Thymus (tissue), 11 donors: ENCODE results near the gene BRME1. TPM values are rescaled to one million over a fixed set of nuclear protein-coding genes. Genes with fewer than 3 reads are reported as not detected.
"Not testable (repeated sequence)": the region's sequence is repeated elsewhere in the genome, so short reads cannot be mapped to it uniquely, and the experiment has no call there.

Experiments
- DNase-seq, 9 donors: peaks; one replicate each; pipeline ENCODE4 v3.0.0-alpha.2; 2013; ENCODE audit warnings: low spot score in 9 of 9, low read depth in 6 of 9, missing footprints in 1 of 9
- H3K27ac ChIP-seq, 2 donors: one replicate each; pipeline ENCODE4 v1.5.1; 2013; ENCODE audit warnings: control low read depth in 1 of 2, low read depth in 1 of 2, low read length in 1 of 2, mild to moderate bottlenecking in 1 of 2, moderate library complexity in 1 of 2
- H3K27me3 ChIP-seq, 2 donors: one replicate each; pipeline ENCODE4 v1.5.1; 2013; ENCODE audit warnings: low read length in 1 of 2; ENCODE audit not compliant: control insufficient read depth in 2 of 2, insufficient read depth in 1 of 2
- H3K36me3 ChIP-seq, 2 donors: one replicate each; pipeline ENCODE4 v1.5.1; 2013; ENCODE audit warnings: low read length in 1 of 2, mild to moderate bottlenecking in 1 of 2, moderate library complexity in 1 of 2; ENCODE audit not compliant: control insufficient read depth in 2 of 2, insufficient read depth in 2 of 2
- H3K4me1 ChIP-seq, 2 donors: one replicate each; pipeline ENCODE4 v1.5.1; 2013; ENCODE audit warnings: low read length in 2 of 2; ENCODE audit not compliant: control insufficient read depth in 2 of 2, insufficient read depth in 2 of 2
- H3K4me3 ChIP-seq, 2 donors: one replicate each; pipeline ENCODE4 v1.5.1; 2013; ENCODE audit warnings: low read length in 2 of 2, control low read depth in 1 of 2, mild to moderate bottlenecking in 1 of 2
- H3K9me3 ChIP-seq, 2 donors: one replicate each; pipeline ENCODE4 v1.5.1; 2013; ENCODE audit warnings: low read length in 1 of 2, mild to moderate bottlenecking in 1 of 2; ENCODE audit not compliant: control insufficient read depth in 2 of 2, insufficient read depth in 1 of 2
- WGBS: extraction: QIAGEN DNeasy Blood & Tissue Kit; methylation state at CpG from one replicate; pipeline ENCODE4 v1.1.7; 2013; 5-methylcytosine and 5-hydroxymethylcytosine counted together
- polyA plus RNA-seq: library from polyadenylated mRNA; stranded (reverse); fragments of 200-250 nt; gene quantifications from one replicate; pipeline ENCODE4 v1.2.3, GENCODE V29; 2013
- total RNA-seq: library from RNA; stranded (reverse); fragments of 120-200 nt; gene quantifications from one replicate; pipeline ENCODE4 v1.2.4, GENCODE V29; 2013
- donor health status: healthy.

Gene BRME1
- total and polyA plus RNA-seq, 2 donors: 1.5 to 2.0 TPM

DNA sequence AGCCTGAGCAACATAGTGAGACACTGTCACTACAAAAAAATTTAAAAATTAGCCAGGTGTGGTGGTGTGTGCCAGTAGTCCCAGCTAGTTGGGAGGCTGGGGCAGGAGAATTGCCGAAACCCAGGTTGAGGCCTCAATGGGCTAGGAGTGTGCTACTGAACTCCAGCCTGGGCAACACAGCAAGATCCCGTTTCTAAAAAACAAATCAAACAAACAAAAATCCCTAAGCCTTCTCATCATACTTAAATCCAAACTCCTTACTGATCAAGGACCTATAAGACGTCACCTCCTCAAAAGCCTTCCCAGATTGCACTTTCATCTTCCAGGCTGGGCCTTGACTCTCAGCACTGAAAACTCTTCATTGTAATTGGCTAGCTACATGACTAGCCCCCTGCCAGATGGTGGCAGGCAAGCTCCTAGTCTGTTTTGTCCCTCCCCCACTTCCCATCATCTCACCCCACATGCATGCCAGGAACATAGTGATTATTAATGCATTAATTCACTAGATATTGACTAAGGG is 46.5 kb downstream of the BRME1 start:
- WGBS: 89% methylated on average over 3 of the region's 3 CpGs
- no peak overlapping the region for H3K27ac ChIP-seq
- H3K9me3 ChIP-seq: peaks cover 0 to 5% of the 10 kb centered on the region in 2 donors
- H3K27me3 ChIP-seq: peaks cover 2 to 14% of the 10 kb centered on the region in 2 donors
- no peak for DNase-seq
- peaks cover 13 to 26% of the 10 kb centered on the region in 2 donors for H3K4me1 ChIP-seq
- H3K36me3 ChIP-seq: no peaks in the 10 kb centered on the region
- H3K4me3 ChIP-seq: no peak overlapping the region

DNA sequence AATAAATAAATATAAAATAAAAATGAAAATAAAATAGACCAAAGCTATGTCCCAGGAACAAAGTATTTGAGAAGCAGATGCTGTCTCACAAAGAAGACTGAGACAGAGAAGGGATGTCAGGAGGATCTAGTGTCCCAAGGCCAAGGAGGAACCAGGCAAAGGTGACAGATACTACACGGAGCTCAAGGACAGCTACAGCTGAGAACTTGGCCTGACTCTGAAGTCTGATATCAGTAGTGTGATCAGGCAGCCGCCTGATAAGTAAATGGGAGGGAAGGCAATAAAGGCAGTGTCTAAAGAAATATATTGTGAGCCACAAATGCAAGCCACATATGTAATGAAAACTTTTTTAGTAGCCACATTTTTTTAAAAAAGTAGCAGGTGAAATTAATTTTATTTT is 49.4 kb downstream of the BRME1 start:
- peaks cover 0 to 4% of the 10 kb centered on the region in 2 donors for H3K9me3 ChIP-seq
- no peak overlapping the region for H3K4me3 ChIP-seq
- H3K27ac ChIP-seq: no peak overlapping the region
- peaks cover 5 to 9% of the 10 kb centered on the region in 2 donors for H3K4me1 ChIP-seq
- 86% methylated on average over 2 of the region's 2 CpGs for WGBS
- no peak for DNase-seq
- no peaks in the 10 kb centered on the region for H3K36me3 ChIP-seq
- H3K27me3 ChIP-seq: peaks cover 0 to under 1% of the 10 kb centered on the region in 2 donors

DNA sequence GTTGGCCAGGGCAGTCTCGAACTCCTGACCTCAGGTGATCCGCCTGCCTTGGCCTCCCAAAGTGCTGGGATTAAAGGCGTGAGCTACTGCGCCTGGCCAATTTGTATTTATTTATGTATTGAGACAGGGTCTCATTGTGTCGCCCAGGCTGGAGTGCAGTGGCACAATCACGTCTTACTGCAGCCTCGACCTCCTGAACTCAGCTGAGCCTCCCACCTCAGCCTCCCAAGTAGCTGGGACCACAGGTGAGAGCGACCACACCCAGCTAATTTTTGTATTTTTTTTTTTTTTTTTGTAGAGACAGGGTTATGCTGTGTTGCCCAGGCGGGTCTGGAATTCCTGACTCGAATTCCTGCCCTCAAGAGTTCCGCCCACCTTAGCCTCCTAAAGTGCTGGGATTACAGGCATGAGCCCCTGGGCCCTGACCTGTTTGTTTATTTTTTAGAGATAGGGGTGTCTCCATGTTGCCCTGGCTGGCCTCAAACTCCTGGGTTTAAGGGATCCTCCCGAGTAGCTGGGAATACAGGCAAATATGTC is 53.7 kb downstream of the BRME1 start:
- H3K36me3 ChIP-seq, H3K27ac ChIP-seq, H3K9me3 ChIP-seq, DNase-seq, H3K4me3 ChIP-seq: not testable (repeated sequence)
- Histone ChIP-seq H3K27me3 (peaks cover 7 to 25% of the 10 kb centered on the region in 2 donors), H3K4me1 (peaks cover under 1 to 21% of the 10 kb centered on the region in 2 donors)
- 97% methylated on average over 12 of the region's 12 CpGs for WGBS

DNA sequence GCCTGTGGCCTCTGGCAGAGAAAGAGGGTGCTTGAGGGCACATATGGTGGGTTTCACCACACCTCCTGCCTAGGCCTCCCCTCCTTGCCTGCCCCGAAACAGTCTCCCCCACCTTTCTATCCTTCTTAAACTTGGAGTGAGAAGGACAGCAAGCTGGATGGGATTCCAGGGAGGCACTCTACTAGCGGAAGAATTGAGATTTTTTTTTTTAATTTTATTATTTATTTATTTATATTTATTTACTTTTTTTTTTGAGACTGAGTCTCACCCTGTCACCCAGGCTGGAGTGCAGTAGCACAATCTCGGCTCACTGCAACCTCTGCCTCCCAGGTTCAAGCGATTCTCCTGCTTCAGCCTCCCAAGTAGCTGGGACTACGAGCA is 54.2 kb downstream of the BRME1 start:
- H3K9me3 ChIP-seq, DNase-seq, H3K36me3 ChIP-seq, H3K4me3 ChIP-seq: not testable (repeated sequence)
- Histone ChIP-seq H3K27ac (peak overlapping the region in 1 of 2 donors; percentile 46), H3K4me1 (peaks cover 5 to 26% of the 10 kb centered on the region in 2 donors), H3K27me3 (peaks cover 7 to 25% of the 10 kb centered on the region in 2 donors)
- 98% methylated on average over 5 of the region's 5 CpGs for WGBS

DNA sequence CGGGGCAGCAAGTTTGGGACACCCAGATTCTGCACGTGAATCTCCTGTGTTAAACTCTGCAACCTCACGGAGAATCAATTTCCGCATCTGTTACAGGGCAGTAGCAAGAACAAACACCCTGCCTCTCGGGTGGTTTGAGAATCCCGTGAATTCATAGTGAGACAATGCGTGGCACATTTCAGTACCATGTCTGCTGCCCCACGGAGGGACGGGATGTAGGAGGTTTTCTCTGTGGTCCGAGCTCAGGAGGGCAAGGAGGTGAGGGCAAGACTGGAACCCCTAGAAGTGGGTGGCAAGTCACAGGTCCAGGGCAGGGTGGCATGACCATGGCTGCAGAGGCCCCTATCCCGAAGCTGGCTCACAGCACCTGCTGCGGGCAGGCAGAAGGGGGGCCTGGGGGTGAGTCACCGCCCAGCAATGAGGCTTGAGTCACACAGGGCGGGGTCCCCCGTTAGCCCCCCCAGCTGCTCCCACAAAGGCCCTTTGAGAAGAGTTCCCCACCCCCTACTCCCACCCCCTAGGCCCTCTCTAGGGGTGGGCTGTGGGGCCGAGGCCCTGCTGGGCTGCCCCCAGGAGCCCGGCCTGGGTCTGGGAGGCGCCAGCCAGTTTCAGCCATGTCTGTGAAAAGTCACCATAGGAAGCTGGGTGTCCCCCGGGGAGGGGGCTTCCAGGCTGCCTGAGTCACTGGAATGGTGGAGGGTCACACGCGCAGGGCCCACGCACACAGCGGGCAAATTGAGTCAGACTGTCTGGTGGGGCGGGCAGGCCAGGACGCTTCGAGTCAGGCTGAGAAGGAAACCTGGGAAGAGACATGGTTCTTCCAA is 54.8 kb downstream of the BRME1 start:
- no peak for DNase-seq
- peaks cover 11 to 32% of the 10 kb centered on the region in 2 donors for H3K4me1 ChIP-seq

DNA sequence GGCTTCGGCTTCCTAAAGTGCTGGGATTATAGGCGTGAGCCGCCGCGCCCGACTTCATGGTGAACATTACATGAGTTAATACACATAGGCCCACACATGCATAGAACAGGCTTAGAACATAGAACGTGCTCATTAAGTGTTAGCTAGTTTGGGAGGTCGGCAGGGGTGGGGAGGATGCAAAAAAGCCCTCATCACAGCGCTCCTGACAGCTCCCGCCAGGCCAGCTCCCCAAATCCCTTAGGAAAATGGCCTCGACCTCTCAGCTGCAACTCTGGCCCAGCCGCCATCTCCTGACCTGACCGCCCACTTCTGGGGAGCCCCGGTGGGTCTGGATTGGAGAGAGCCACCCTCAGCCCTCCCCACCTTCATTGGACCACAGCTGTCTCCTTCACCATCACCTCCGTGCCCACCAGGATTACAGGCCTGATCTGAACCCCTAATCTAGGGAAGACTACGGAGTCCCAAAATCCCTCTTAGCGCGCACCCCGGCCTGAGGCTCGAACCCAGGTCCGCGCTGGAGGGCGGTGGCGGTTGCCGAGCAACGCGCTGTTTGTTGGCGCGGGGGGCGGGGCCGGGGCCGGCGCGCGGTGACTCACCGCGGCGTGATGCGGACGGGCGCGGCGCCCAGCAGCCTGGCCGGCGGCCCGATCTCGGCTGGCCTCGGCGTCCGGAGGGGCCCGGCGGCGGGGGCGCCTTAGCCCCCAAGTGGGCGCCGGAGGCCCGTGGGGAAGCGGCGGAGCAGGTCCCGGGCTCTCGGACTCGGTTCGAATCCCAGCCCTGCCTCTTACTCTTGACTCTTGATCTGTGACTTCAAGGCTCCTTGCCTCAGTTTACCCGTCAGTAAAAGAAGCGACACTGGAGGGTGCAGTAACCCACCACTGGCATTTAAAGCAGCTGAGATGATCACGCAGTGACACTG is 55.7 kb downstream of the BRME1 start:
- Histone ChIP-seq H3K4me3 (no peak overlapping the region), H3K27ac (peak overlapping the region; percentile 60 to 75), H3K4me1 (peaks cover 15 to 38% of the 10 kb centered on the region in 2 donors), H3K36me3 (no peaks in the 10 kb centered on the region), H3K9me3 (peaks cover 0 to 5% of the 10 kb centered on the region in 2 donors), H3K27me3 (peaks cover 7 to 25% of the 10 kb centered on the region in 2 donors)
- WGBS: 28% methylated on average over 66 of the region's 66 CpGs
- peak in 1 of 9 donors; percentile 29 for DNase-seq

More for the DNA sequence above, 54.8 kb downstream of the BRME1 start:
- WGBS: 91% methylated on average over 26 of the region's 26 CpGs
- Histone ChIP-seq H3K4me3 (no peak overlapping the region), H3K27me3 (peaks cover 7 to 25% of the 10 kb centered on the region in 2 donors), H3K27ac (peak overlapping the region; percentile 60 to 75), H3K9me3 (peaks cover 0 to 5% of the 10 kb centered on the region in 2 donors), H3K36me3 (no peaks in the 10 kb centered on the region)

DNA sequence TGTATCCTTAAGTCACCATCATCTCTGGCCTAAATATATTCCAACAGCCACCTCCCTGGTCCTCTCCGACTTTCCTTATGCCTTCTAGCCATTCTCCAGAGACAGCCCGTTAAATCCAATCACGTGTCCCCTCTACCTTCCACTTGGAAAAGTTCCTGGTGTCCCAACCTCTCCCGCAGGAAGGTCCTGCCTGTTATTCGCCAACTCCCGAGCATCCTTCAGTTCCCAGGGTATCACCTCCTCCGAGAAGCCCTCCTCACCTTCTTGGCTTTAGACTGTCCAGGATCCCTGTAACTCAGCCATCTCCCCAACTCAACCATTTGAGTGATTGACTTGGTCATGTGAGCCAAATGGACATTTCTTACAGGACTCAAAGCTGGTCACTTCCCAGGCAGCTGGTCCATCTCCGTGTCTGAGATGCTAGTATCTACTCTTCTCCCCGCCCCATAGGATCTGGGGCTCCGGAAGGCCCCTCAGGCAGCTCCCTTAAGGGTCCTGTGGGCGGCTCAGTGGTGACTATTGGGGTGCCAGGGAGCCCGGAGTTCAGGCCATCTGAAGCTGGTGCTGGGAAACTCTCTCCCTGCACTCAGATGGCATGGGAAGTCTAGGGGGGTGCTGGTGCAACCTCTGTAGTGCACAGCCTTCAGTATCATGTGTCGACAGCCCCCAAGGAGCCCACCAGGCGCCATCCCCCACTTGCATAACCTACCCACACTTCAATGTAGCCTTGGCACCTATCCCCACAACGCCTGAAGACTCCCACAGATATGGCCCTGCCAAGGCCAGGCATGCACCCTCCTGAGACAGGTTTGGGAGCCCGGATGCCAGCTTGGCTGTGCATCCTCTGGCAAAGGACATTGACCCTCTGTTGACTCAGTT is 56.9 kb downstream of the BRME1 start:
- no peaks in the 10 kb centered on the region for H3K36me3 ChIP-seq
- H3K27ac ChIP-seq: peak overlapping the region; percentile 47
- no peak overlapping the region for H3K4me3 ChIP-seq
- peaks cover 15 to 46% of the 10 kb centered on the region in 2 donors for H3K4me1 ChIP-seq
- 96% methylated on average over 16 of the region's 16 CpGs for WGBS
- peaks cover 0 to 5% of the 10 kb centered on the region in 2 donors for H3K9me3 ChIP-seq
- no peak for DNase-seq
- H3K27me3 ChIP-seq: peaks cover 7 to 25% of the 10 kb centered on the region in 2 donors

DNA sequence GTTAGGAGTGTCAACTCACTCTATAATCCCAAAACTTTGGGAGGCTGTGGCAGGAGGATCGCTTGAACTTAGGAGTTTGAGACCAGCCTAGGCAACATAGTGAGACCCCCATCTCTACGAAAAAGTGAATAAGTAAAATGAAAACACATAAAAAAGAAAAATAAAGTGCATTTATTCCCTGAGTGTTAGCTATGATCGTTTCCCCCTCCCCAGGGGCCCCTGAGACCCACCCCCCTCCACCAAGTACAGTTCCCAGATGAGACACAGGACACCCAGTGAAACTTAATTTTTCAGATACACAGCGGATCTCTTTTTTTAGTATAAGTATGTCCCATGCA is 57.6 kb downstream of the BRME1 start:
- H3K27ac ChIP-seq: no peak overlapping the region
- H3K4me3 ChIP-seq: no peak overlapping the region
- no peaks in the 10 kb centered on the region for H3K36me3 ChIP-seq
- DNase-seq: no peak
- peaks cover 7 to 25% of the 10 kb centered on the region in 2 donors for H3K27me3 ChIP-seq
- H3K4me1 ChIP-seq: peaks cover 15 to 54% of the 10 kb centered on the region in 2 donors
- WGBS: 85% methylated on average over 4 of the region's 4 CpGs
- peaks cover 0 to 5% of the 10 kb centered on the region in 2 donors for H3K9me3 ChIP-seq
